NCI-H2107 treated with DMSO at 0.1 percent for 48 hours (cell line): Measurements from ENCODE around the gene AVPR2.
A peak's percentile ranks its signal among the peaks of the same experiment; 100 is the strongest.

Source experiments
- DNase-seq: peaks from one replicate; lab custom pipeline; 2025; ENCODE audit not compliant: unreplicated experiment; lab: John Stamatoyannopoulos, UW

The AVPR2 gene

GRCh38 chrX:153870791-153871360, 33.6 kb upstream of the AVPR2 start:
- DNase-seq = no peak

GRCh38 chrX:153871451-153871850, 33.0 kb upstream of the AVPR2 start:
- DNase-seq = no peak

GRCh38 chrX:153871946-153872878, 32.3 kb upstream of the AVPR2 start:
- DNase-seq = no peak

GRCh38 chrX:153873282-153874084, 31.0 kb upstream of the AVPR2 start:
- no peak for DNase-seq

- DNase-seq = no peak
Measured at GRCh38 chrX:153874085-153874365, 30.4 kb upstream of the AVPR2 start.

GRCh38 chrX:153874366-153875125, 29.9 kb upstream of the AVPR2 start:
- no peak for DNase-seq

- DNase-seq = no peak
Measured at GRCh38 chrX:153875391-153876111, 28.9 kb upstream of the AVPR2 start.

- no peak for DNase-seq
Measured at GRCh38 chrX:153876112-153876491, 28.4 kb upstream of the AVPR2 start.

GRCh38 chrX:153877571-153878261, 26.8 kb upstream of the AVPR2 start:
- DNase-seq = no peak

GRCh38 chrX:153878345-153878744, 26.1 kb upstream of the AVPR2 start:
- DNase-seq = no peak

GRCh38 chrX:153878969-153879653, 25.4 kb upstream of the AVPR2 start:
- DNase-seq = peak; percentile 96

GRCh38 chrX:153879741-153880439, 24.6 kb upstream of the AVPR2 start:
- peak; percentile 83 for DNase-seq

- DNase-seq = no peak
Measured at GRCh38 chrX:153880440-153880815, 24.0 kb upstream of the AVPR2 start.

GRCh38 chrX:153881281-153881680, 23.2 kb upstream of the AVPR2 start:
- no peak for DNase-seq

- no peak for DNase-seq
Measured at GRCh38 chrX:153882086-153882498, 22.4 kb upstream of the AVPR2 start.

- DNase-seq = no peak
Measured at GRCh38 chrX:153882557-153882956, 21.9 kb upstream of the AVPR2 start.

GRCh38 chrX:153883163-153883843, 21.2 kb upstream of the AVPR2 start:
- no peak for DNase-seq

GRCh38 chrX:153884136-153884535, 20.3 kb upstream of the AVPR2 start:
- peak; percentile 45 for DNase-seq
